ENCODE data around the gene NAT14.

Gene NAT14

DNA sequence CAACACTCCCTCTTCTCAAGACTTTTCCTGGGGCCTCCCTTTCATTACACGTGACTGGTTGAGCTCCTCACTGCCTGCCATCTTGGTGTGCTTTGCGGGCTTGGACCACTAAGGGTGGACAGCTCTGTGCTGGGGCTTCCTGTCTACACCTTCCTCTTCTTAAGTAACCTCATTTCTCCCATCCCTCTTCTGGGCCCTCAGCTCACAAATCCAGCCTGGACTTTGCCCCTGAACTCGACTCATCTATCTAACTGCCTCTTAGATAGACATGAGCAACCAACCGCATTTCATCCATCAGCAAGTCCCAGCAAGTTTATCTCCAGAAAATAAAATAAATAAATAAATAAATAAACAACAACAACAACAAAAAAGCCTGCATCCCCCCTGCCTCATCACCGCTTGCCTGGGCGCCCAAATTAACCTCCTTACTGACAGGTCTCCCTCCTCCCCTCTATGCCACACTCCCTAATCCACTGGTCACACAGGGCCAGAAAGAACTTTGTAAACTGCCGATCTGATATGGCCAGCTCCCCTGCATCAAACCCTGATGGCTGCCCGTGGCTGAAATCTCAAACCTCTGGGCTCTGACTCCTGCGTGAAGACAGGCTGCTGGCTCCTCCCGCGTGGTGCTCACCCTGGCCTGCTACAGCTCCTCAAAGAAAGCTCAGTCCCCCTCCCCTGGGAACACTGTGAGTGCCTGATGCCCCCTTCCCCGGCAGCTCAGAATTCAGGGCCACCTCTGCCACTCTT lies 31.3 kb upstream of the NAT14 start:
- no peak for DNase-seq

DNA sequence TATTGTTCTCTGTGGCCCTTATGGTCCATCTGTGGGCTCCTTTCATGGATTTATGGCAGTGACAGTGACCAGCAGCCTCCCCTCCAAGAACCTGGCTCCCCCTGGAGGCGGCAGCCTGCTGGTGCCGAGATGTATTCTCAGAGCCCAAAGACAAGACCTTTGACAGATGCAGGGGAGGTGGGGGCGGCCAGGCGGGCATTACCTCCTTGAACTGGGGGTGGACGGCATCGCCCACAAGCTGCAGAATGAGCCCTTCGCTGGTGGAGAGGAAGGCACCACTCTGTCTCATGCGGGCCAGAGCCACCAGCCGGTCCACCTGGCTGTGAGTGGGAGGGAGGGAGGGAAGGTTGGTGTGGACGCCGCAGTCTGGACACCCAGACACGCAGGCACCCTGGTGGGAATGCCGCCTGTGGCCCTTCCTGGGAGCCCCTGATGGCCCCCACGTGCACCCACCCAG lies 30.2 kb upstream of the NAT14 start:
- DNase-seq, result peak; percentile 75

DNA sequence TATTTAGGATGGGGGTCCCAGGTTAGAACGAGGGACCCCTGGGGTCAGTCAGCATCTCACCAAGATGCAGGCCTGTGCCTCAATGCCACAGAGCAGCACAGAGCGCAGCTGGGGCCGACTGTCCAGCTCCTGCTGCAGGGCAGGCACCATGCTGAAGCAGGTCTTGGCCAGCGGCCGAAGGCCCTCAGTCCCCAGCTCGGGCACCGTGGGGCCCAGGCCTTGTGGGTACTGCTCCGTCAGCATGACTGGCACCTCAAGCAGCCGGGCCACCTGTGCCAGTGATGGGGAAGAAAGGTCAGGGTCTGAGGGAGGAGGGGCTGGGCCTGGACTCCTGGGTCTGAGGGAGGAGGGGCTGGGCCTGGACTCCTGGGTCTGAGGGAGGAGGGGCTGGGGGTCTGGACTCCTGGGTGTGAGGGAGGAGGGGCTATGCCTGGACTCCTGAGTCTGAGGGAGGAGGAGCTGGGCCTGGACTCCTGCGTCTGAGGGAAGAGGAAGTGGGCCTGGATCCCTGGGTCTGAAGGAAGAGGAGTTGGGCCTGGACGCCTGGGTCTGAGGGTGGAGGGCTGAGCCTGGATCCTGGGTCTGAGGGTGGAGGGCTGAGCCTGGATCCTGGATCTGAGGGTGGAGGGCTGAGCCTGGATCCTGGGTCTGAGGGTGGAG lies 29.3 kb upstream of the NAT14 start:
- DNase-seq, result no peak

DNA sequence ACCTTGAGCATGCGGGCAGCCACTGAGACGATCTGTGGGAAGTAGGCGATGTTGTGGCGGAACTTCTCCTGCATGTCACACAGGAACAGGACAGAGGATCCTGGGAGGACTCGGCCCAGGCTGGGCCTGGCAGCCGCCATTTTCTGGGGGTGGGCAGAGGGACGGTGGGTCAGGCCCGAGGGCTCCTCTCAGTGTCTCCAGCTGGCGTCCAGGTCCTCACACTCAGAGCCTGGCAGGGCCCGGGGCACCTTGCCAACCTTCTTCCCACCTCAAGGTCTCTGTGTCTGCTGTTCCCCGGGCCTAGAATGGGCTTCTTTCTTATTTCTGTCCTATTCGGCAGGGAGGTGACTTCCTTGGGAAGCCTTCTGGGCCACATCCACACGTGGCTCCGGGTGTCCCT lies 28.6 kb upstream of the NAT14 start:
- DNase-seq, result no peak

DNA sequence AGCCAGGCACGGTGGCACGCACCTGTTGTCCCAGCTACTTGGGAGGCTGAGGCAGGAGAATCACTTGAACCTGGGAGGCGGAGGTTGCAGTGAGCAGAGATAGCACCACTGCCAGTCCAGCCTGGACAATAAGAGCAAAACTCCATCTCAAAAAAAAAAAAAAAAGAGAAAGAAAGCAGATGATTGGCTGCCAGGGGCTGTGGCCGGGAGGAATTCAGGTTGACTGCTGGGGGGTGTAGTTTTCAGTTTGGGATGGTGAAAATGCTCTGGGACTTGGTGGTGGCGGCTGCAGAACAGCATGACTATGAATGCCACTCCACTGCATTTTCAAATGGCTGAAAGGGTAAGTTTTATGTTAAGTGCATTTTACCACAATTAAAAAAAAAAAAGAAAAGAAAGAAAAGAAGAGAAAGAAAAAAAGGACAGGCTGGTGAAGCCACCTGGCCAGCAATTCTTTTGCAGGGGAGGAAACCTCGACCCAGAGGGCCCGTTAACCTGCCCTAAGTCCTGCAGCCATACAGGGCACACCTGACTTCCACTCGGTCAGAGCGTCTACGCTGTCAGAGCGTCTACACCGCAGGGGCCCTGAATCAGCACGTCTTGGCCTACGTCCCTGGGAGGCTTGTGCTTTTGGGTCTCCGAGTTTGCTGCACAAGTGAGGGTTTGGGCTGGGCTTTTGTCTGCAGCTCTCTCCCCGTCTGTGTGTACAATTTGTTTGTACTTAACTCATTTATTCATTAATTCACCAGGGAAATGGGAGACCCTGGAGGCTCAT lies 27.1 kb upstream of the NAT14 start:
- no peak for DNase-seq

DNA sequence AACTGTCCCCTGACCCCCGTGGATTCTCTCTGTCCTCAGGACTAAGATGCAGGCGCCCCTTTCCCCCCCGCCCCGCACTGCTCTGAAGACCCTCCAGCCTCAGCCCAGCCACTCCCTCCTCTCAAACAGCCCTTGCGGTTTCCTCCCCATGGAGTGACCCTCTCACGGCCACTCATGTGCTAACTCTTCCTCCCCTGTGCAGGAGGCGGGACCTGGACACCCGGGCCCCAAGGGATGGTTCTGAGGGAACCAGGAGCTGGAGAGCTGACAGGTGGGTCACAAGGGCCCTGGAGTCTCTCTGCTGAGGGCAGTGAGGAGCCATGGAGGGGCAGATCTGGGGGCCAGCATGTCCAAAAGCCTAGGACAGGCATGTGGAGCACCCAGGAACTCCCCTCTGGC lies 25.4 kb upstream of the NAT14 start:
- DNase-seq, result no peak

DNA sequence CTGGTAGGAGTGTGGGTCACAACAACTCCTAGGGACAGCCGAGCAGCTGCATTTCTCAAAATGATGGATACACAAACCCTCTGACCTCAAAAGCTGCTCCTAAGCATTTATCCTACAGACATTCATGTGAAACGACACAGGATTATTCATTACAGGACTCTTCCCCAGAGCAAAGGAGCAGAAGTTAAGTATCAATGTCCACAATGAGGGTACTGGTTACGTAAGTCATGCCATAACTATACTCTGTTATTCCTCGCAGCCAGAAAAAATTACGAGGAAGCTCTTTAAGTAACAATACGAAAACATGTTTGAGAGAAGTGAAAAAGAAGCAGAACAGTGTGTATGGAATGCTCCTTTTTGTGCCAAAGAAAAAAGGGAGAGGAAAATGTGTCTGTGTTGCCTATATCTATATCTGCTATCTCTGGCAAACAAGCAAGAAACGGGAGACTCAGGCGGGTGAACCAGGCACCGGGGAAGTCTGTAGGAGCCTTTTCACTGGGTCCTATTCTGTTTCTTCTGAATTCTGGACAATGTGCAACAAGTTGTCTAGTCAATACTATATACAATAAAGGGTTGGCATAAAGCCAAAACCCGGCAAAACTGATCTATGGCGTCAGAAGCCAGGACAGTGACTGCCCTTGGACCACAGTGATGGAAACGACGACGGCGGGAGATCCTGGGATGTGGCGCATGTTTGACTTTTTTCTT lies 24.9 kb upstream of the NAT14 start:
- DNase-seq, result peak; percentile 34

DNA sequence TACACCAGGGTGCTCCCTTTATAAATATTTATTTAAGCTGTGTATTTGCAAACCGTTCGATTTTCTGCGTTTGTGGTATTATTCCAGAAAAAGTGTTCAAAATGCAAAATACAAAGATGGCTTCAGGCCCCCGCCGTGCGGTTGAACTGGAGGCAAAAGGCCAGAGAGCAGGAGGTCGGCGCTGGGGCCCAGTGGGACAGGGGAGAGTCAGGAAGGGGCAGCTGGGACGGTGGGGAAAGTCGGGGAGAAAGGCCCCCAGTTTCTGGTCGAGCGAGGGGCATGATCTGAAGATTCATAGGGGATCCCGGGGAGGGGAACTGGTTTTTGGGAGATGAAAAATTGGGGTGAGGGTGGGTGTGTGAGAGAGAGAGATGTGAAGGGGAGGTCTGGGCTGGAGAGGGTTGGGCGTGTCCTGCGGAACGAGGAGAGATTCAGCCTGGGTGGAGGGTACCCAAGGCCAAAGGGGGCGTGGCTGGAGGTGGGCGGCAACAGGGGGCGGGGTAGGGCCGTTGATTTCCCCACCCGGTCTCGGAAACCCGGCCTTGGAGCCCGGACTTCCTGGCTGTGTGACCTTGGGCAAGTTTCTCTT lies 24.2 kb upstream of the NAT14 start:
- DNase-seq, result peak; percentile 77

DNA sequence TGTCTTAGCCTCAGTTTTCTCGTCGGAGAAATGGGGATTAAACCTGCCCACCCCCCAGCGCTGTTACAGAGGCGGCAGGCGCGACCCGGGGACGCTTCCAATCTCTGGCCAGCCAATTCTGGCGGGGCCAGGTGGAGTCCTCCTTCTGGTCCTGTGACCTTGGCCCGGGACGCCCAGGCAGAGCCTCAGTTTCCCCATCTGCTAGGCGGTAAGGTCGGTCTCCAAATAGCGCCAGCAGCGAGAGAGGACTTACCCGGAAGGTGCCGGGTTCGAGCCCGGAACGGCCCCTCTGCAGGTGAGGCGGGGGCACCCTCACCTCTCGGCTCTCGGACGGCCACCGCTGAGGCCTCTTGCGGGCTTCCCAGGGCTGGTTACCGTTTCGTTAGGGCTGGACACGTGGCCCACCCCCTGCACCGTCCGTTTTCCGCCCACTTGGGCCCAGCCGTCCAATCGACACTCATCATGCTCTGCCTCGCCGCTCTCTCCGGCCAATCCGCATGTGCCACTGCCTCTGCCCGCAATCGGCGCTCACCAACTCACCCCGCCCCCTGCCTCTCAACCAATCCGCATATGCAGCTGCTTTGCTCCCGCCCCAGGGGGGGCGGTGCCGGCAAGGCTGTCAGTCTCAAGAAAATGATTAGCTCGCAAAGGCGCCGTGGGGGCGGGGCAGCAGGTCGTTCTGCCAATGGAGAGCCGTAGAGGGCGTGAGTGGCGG lies 23.6 kb upstream of the NAT14 start, which contains the start of gene ISOC2:
Gene ISOC2 (minus strand): TSS at position 384 of the 715 bp plus-strand sequence. CDS start 5,156 bp downstream, outside the sequence.
- peak; percentile 100 for DNase-seq

DNA sequence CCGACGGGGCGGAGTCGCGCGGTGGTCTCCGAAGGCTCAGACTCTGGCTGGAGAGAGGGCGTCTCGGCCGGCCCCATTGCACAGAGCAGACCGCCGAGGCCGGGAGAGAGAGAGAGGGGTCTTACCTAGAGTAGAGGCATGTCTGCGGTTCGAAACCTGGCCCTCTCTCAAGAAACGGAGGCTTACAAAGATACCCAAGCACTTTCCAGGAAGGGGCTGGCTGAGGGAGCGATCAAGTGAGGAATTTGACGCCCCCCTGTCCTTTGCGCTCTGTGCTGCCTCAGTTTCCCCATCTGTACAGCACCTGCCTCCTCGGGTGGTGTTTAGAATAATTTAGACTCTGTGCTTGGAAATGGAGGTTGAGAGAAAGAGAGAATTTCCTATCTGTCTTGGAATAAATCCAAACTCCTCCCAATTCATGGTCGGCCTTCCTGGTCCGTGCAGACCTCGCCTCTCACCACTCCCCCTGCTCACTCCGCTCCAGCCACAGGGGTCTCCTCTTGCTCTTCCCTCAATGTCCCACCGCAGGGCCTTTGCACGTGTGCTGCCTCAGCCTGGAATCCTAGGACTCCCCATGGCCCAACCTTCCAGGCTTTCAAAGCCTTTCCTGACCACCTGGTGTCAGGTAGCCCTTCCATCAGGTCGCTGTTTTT lies 22.9 kb upstream of the NAT14 start:
- DNase-seq, result peak; percentile 71

DNA sequence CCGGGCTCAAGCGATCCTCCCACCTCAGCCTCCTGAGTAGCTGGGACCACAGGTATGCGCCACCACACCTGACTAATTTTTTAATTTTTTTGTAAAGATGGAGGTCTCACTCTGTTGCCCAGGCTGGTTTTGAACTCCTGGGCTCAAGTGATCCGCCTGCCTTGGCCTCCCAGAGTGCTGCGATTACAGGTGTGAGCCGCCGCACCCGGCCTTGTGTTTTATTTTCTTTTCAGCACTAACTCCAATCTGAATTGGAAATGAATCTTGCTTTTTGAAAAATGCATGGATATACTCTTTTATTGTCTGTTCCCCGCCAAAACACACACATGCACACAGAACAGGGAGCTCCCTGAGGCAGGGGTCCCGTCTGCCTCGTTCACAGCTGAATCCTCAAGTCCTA lies 22.3 kb upstream of the NAT14 start:
- no peak for DNase-seq

DNA sequence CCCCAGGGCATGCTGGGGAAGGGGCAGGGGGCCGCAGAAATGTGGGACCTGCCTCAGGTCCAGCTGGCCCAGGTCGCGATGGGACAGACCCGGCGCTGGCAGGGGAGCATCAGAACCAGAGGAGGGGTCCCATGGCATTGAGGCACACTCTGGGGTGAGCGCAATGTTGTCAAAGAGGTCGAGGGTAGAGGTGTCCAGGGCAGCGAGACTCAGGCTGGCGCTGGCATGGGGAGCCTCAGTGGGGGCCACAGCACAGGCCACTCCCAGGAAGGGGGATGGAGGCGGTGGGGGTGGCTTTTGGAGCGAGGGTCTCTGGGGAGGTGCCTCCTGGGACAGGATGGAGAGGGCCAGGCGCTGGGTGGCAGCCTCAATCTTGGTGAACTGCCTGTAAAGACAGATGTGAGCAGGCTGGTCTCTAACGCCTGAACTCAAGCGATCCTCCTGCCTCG lies 21.4 kb upstream of the NAT14 start:
- DNase-seq, result no peak

DNA sequence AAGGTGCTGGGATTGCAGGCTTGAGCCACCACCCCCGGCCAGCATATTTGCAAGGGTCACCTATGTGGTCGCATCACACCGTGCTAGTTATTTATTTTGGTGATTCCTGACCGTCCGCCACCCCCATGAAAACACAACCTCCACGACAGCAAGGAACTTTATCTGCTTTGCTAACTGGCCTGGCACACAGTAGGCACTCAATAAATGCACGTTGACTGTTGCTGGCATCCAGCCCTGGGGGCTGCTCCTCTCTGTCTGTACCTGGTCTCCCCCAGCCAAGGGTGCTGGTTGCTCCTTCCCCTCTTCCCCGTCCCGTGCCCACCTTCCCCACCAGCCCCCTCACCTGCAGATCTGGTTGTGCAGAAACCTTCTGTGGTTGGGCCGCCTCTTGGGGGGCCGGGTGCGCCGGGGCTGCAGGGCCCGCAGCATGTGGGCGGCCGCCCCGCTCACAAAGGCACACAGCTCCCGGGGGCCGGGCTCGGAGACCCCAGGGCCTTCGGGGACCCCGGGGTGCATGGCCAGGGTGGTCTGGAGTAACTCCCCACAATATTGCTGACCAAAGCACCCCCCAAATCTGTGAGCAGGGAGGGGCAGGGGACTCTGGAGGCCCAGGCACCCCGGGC lies 20.8 kb upstream of the NAT14 start:
- no peak for DNase-seq

DNA sequence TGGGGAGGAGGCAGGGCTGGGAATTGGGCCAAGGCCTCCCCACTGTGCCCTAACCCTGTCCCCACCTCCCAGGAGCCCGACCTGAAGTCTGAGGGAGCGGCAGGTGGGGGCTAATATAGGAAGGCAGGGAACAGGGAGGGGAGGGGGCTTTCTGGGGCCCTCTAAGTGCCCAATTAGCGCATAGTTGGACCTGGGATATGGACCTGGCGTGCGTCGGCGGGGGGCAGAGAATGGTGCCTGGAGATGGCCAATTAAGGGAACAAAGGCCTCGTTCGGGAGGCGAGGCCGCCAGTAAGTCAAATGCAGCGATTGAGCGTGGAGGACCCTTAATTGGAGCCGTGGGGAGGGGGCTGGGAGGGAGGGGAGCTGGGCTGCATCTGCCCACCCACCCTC lies 20.3 kb upstream of the NAT14 start, which contains the start of gene C19orf85:
Gene C19orf85 (minus strand): TSS at position 90 of the 393 bp plus-strand sequence. CDS start 197 bp downstream, outside the sequence.
- DNase-seq, result no peak

DNA sequence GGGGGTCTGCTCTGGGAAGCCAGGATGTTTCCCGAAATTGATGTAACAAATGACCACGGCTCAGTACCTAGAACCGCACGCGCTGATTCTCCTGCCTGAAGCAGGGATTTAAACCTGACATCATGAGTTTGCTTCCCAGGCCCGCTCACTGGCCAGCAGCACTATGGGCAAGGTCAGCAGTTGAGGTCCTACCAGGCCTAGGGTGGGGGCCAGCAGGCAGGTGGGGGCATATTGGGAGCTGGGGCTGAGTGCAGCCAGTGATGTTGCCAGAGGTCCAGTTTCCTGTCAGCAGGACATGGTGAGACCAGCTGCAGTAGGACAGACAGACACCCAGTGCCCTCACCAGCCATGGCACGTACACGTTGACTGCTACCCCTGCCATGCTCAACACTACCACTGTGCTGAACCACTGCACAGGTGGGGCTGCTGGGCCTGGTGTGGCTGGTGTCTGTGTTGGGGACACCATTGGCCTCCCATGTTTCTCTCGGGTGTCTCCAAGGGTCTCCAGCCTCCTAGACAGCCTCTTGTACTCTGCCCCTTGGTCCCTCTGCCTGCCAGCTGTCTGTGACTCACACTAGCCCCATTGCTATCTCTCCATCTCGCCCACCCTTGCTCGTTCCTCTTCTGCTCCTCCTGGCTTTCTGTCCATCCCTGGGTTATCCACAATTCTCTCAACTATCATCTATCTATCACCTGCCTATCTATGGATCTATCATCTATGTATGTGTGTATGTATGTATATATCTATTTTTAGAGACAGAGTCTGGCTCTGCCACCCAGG lies 19.3 kb upstream of the NAT14 start:
- peak; percentile 38 for DNase-seq

DNA sequence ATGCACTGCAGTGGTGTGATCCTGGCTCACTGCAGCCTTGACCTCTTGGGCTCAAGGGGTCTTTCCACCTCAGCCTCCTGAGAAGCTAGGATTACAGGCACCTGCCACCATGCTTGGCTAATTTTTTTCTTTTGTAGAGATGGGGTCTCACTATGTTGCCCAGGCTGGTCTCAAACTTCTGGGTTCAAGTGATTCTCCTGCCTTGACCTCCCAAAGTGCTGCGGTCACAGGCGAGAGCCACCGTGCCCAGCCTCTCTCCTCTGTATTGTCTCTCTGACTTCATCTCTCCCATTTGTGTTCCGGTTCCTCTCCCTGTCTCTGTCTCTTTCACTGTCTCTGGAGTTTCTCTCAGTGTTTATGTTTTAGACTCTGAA lies 18.8 kb upstream of the NAT14 start:
- no peak for DNase-seq

DNA sequence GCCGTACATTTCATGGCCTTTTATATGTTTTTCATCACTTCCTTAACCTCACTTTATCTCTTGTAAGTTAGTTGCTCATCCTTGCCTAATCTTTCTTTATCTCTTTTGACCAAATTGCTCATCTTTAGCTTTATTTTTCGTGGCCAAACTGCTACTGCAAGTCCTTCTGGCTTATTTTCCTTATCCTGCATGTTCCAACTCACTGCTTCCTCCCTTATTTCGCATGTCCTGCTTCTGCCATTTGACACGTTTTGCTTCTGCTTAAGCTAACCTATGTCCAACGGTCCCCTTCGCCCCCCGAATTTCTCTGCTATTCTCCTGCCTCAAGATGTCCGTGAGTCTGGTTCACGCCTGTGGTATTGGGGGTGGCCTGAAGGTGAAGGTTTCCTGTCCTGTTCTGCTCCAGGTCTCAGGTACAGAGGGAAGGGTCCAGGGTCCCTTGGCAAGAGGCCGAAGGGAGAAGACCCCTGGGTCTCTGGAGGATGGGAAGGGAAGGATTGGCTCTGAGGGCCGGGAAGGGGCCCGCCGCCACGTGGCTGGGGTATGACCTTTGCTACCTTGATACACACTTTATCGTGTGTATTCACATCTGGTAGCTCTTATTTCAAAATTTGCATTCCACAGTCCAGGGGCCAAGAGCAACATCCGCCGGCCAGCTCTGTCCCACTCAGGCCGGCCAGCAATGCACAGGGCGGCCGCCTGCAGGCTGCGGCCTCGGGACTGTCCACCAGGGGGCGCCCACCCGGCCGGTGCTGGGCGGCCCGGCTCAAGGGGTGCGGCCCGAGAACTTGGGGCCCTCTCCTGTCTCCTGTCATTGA lies 17.5 kb upstream of the NAT14 start:
- DNase-seq, result peak; percentile 96

DNA sequence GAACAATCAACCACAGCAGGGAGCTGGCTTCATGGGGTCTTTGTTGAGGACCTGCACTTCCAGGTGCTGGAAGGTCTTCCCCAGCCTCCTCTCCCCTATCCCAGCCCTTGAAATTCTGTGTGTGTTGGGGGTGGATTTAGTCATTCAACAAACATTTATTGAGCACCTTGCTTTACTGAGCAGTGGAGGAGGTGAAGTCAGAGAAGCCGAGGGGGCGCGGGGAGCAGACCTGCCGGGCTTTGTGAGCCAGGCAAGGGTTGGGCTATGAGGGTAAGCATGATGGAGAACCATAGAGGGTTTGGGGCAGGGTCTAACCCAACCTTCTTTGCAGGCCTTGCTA lies 17.0 kb upstream of the NAT14 start:
- no peak for DNase-seq

DNA sequence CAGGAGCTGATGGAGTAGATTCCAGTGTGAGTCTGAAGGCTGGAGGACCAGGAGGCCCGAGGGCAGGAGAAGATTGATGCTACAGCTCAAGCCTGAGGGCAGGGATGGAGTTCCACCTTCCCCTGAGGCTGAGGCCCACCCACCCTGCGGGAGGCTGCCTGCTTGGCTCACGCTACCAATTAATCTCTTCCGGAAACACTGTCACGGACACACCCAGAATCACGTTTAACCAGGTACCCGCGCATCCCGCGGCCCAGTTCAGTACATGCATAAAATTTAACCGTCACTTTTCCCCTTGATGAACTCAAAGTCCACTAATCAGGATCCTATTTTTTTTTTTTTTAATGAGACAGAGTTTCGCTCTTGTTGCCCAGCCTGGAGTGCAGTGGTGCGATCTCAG lies 13.7 kb upstream of the NAT14 start:
- no peak for DNase-seq

All from OCI-M1 (cell line).